NB4 (cell line): ENCODE measurements around the gene PARP8.

ENCODE experiments used
- DNase-seq: peaks from one replicate; pipeline ENCODE4 v3.0.0; 2010; ENCODE audit warnings: low read depth
- H3K4me3 ChIP-seq: one replicate; pipeline ENCODE4 v1.5.1; 2011; ENCODE audit warnings: mild to moderate bottlenecking, low read depth, low read length, moderate library complexity
- CTCF ChIP-seq: IDR thresholded peaks from one replicate; pipeline ENCODE4 v1.5.1; 2012; ENCODE audit warnings: low read depth, low read length
- MAX ChIP-seq: IDR thresholded peaks from 2 replicates; pipeline ENCODE4 v1.6.1; 2011; ENCODE audit warnings: low read depth, low read length
- MYC ChIP-seq: IDR thresholded peaks from 2 replicates; pipeline ENCODE4 v1.6.1; 2011; ENCODE audit warnings: low read depth, low read length
- POLR2A ChIP-seq: IDR thresholded peaks from 2 replicates; pipeline ENCODE4 v1.6.1; 2011; ENCODE audit warnings: mild to moderate bottlenecking; ENCODE audit not compliant: insufficient read length; ENCODE audit errors: extremely low read depth

The PARP8 gene

GRCh38 chr5:50791813-50792212 lies 125.4 kb downstream of the PARP8 start:
- TF ChIP-seq CTCF (no peak), MYC (no peak), POLR2A (no peak), MAX (no peak)
- DNase-seq = no peak
- no peak overlapping the region for H3K4me3 ChIP-seq

- no peak for DNase-seq
- TF ChIP-seq MYC (no peak), MAX (no peak), CTCF (no peak), POLR2A (no peak)
- H3K4me3 ChIP-seq = no peak overlapping the region
These were observed 126.4 kb downstream of the PARP8 start for GRCh38 chr5:50792843-50793242.

- H3K4me3 ChIP-seq = no peak overlapping the region
- TF ChIP-seq MYC = no peak
- TF ChIP-seq POLR2A = no peak
- TF ChIP-seq CTCF = no peak
- TF ChIP-seq MAX = no peak
- no peak for DNase-seq
These were observed 128.4 kb downstream of the PARP8 start for GRCh38 chr5:50794812-50795211.

- H3K4me3 ChIP-seq = no peak overlapping the region
- no peak for TF ChIP-seq CTCF
- TF ChIP-seq POLR2A = no peak
- TF ChIP-seq MAX = no peak
- TF ChIP-seq MYC = no peak
- DNase-seq = no peak
These were observed 131.6 kb downstream of the PARP8 start for GRCh38 chr5:50798002-50798401.

- TF ChIP-seq MAX (no peak), POLR2A (no peak), CTCF (no peak), MYC (no peak)
- H3K4me3 ChIP-seq = no peak overlapping the region
- DNase-seq = no peak
These were observed 133.2 kb downstream of the PARP8 start for GRCh38 chr5:50799596-50799995.

GRCh38 chr5:50800410-50800809 lies 134.0 kb downstream of the PARP8 start:
- no peak overlapping the region for H3K4me3 ChIP-seq
- TF ChIP-seq MAX (no peak), MYC (no peak), CTCF (no peak), POLR2A (no peak)
- no peak for DNase-seq
